GM21515 (cell line): ENCODE data around the gene SLC1A2.
"Not testable (repeated sequence)": the region's sequence is repeated elsewhere in the genome, so short reads cannot be mapped to it uniquely, and the experiment has no call there.

ENCODE experiments used
- ATAC-seq: cut with Tn5 transposase; IDR thresholded peaks from one replicate; pipeline ENCODE4 v1.9.1; 2021; ENCODE audit not compliant: unreplicated experiment

The SLC1A2 gene

DNA sequence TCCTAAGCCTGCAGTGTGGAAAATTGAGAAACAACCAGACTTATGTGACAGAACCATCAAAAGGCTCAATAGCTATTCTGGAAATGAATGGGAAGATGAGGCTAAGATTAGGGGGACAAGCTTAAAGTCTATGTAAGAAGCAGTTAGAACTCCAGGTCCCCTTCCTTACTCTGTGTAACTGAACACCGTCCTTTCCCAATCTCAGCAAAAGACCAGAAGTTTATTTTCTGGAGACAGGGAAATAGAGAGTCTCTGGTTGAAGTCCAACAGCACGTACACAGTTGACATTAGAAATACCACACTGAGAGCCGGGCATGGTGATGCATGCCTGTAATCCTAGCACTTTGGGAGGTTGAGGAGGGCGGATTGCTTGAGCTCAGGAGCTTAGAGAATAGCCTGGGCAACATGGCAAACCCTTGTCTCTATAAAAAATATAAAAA, 186.4 kb downstream of the SLC1A2 start:
- ATAC-seq: no peak

GRCh38 chr11:35231076-35231860, 188.1 kb downstream of the SLC1A2 start:
- no peak for ATAC-seq

DNA sequence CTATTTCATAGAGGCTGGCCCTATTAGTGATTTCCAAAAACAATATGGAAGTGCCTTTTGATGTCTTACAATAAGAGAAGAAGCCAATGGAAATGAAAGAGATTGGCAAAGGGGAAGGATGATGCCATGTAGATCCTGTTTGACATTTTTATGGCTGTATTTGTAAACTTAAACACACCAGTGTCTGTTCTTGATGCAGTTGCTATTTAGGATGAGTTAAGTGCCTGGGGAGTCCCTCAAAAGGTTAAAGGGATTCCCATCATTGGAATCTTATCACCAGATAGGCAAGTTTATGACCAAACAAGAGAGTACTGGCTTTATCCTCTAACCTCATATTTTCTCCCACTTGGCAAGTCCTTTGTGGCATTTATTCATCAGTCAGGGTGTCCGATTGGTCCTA, 189.0 kb downstream of the SLC1A2 start:
- ATAC-seq: no peak

GRCh38 chr11:35228328-35228725, 191.0 kb downstream of the SLC1A2 start:
- ATAC-seq: no peak

GRCh38 chr11:35227576-35228327, 191.6 kb downstream of the SLC1A2 start:
- ATAC-seq: no peak

DNA sequence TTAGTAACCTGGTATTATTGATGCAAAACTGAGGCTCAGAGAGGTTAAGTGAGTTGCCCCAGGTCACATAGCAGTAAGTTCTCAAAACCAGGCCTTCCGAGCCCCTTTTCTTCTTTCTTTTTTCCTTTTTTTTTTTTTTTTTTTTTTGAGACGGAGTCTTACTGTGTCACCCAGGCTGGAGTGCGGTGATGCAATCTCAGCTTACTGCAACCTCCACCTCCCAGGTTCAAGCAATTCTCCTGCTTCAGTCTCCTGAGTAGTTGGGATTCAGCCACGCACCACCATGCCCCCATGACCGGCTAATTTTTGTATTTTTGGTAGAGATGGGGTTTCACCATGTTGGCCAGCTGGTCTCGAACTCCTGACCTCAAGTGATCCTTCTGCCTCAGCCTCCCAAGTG, 192.6 kb downstream of the SLC1A2 start:
- not testable (repeated sequence) for ATAC-seq

DNA sequence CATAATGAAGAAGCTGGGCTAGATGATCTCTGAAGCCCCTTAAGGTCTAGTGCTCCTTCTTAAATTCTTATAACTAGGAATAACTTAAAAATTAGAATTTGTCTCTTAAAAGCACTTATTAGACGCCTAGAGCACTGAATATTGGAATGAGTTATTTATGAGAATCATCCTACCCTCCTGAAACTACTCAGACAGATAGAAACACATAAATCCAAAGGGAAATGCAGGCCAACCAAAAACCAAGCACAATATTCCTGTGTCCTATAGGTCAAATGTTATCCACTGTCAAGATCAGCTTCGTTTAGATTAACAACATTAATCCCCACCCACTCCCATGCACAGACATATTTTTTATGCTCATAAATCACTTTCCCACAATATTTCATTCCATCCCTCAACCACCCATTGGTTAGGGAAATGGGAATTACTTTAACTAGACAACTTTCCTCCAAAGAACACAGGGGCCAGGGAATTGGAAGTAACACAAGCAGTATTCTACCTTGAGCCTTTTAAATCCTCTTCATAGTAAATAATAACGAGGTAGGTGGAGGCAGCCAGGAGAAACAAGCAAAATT, 193.3 kb downstream of the SLC1A2 start:
- no peak for ATAC-seq

DNA sequence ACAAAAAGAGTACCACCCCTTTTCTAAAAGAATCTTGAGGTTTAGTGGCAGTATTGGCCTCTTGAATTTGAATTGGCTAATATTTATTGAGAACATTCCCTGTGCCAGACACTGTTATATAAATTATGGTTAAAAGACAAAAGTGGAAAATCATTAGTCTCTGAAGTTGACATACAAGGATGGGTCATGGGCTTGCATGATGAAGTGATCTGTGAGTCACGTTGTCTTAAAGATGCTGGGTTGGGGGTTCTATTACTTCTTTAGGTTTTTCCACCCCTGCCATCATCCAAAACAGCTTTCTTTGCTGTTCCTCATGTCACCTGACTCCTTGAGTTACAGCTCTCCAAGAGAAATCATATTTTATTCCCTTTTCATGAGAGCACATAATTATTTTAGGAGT, 195.4 kb downstream of the SLC1A2 start:
- ATAC-seq: no peak

DNA sequence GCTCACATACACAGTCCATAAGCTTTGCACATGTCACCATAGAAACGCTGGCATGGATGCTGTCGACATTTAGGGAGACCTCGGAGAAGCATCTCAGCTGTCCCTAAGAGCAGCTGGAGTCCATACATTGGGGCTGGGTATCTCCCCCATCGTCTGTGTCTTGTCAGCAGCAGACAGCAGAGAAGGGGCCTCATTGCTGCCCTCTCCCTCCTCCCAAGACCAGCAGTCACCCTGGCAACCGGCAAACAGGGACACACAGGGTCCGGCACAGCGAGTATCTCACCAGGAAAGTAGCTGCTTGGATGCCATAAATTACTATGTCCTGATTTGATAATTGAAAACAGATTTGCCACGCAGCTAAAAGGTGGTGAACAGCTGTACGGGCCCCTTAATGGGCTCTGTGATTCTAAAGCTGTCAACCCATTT, 196.0 kb downstream of the SLC1A2 start:
- no peak for ATAC-seq

- ATAC-seq: no peak
Observed at GRCh38 chr11:35218956-35219355, 200.4 kb downstream of the SLC1A2 start.

DNA sequence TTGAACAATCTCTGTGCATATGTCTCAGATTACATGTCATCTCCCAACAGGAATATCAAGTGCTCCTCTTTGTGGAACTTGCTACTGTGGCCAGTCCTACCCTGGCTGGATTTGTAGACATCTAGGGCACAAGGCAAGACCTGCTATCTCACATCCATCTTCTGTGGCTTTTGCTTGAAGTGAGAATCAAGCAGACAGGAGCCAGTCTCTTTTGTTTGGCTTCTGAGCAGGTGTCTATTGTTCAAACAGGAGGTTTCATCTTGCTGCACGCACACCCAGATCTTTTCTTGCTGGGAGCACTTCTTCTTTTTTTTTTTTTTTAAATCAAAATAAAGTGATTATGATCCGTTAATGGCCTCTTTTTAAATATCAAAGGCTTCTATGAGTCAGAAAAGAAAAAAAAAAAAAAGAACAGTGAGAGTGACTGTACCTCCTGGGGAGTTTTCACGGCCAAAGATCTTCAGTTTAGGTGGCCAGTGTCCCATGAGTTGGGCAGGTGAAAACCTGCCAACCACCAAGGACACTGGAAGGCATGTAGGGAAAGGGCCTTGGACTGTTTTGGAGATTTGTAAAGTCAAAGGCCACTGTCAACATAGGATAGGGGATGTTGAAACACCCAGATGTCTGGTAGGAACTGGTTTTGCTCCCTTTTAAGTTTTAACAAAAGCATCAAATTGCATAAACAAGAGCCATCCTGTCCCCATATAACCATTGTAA, 202.2 kb downstream of the SLC1A2 start:
- ATAC-seq: no peak

DNA sequence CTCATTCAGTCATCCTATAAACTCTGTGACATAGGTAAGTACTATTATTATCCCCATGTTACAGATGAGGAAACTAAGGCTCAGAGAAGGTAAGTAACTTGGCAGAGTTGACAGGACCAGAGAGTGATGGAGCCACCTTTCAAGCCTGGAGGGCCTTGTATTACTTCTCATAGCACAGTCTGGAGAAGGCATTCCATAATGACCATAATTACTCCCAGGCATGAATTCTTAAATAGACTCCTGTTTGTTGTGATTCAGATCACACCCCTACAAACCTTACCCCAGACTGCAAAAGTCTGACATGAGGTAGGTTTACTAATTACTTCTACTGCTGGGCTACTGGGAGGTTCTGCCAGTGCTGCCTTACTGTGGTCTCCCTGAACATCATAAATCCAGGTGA, 203.4 kb downstream of the SLC1A2 start:
- ATAC-seq: no peak

GRCh38 chr11:35214792-35215193, 204.6 kb downstream of the SLC1A2 start:
- no peak for ATAC-seq

GRCh38 chr11:35214226-35214770, 205.1 kb downstream of the SLC1A2 start:
- no peak for ATAC-seq

DNA sequence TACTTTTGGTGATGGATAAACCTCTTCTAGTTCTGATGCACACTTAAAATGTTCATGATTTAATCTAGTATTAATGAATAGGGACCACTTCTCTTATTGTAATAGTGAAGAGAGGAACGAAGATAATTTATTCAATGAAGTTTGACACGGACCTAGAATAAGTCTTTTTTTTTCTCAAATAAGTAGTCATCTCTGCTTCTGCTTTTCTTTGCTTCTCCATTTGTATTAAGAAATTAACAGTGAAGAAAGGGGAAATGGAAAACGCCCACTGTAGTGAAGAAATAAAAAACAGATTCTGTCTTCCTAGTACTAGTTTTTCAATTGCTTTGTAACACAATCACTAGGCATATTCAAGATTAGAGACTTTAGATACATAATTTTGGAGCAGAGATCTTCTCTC, 207.4 kb downstream of the SLC1A2 start:
- ATAC-seq: no peak

DNA sequence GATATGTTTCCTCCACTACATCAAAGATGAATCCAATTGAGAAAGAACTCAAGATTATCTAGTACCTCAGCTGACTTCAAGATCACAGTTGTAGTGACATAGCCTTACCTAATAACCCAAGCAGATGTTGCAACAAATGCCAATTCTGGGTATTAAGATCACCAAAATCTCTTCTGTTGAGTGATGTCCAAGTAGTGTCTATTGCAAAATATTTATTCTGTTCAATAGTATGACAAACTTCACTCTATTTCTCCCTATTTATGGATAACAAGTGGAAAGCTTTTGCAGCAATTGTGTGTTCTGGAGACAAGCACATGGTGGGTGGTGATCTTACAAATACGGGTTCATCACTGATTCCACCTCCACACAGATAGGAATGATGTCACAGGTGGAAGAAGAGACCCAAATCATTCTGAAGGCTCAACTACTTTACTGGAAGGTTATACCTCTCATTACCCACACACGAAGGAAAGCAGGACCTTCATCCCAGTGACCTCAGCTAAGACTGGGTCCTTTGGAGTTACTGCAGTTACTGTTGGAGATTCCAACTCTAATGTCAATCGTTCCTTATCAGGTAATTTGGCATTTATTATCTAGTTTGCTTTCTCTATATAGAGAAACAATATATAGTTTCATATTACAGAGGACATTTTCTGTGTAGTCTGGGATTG, 208.3 kb downstream of the SLC1A2 start:
- no peak for ATAC-seq

GRCh38 chr11:35208795-35209194, 210.6 kb downstream of the SLC1A2 start:
- no peak for ATAC-seq

DNA sequence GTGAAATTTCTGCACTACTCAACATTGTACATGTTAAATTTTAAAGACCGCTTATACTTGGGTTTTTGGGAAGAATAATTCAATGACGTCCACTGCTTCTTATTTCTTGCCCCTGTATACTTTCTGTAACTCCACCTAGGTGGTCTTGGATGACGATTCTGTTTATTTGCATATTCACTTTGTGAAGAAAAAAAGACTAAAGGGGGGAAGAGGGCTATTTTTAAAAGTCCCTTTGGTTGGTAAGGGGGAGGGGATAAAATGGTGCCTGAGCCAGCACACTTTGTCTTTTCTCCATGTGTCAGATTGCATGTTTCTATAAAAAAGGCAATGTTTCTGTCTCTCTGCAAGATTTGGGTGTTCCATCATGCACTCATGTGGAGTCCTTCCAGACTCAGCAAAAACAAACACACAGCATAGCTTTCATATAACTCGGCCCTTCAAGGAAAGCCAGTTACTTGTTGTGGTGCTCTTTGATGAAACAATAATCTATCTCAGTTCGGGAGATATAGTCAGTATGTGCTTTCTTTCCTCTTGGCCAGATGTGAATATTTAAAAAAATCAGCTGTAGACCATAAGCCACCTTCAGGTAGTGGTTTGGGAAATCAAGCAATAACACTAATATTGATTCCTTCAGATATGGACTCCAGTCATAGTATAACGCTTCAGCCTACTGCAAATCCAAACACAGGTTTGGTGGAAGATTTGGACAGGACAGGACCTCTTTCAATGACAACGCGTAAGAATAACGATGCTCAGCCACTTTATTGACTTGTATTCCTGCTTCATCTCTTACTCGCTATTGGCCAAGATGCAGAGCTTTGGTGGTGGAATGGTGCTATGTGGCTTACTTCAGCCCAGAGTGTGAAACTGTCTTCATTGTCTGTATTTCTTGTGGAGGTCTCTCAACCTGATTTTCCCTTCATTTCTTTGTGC, 211.6 kb downstream of the SLC1A2 start:
- ATAC-seq: no peak

- ATAC-seq: no peak
Observed at GRCh38 chr11:35206616-35207015, 212.7 kb downstream of the SLC1A2 start.
